ENCODE data around the gene RYR2.

The RYR2 gene

DNA sequence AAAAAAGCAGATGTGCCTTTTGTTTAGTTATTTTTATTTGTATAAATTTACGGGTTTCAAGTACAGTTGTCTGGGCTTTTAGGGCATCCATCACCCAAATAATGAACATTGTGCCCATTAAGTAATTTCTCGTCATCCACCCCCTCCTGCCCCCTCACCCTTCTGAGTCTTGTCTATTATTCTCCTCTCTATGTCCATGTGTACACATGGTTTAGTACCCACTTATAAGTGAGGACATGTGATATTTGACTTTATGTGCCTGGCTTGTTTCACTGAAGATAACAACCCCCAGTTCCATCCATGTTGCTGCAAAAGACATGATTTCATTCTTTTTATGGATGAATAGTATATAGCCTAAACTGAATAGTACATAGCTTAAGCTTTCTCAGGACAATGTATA is 659.5 kb downstream of the RYR2 start:
- H3K27ac ChIP-seq (ENCODE audit: poor library complexity, severe bottlenecking), result no peak overlapping the region
- no peak for ATAC-seq (ENCODE audit: low read depth)
- H3K27me3 ChIP-seq (ENCODE audit: insufficient read depth, poor library complexity, severe bottlenecking), result no peaks in the 10 kb centered on the region
- H3K9me3 ChIP-seq (ENCODE audit: severe bottlenecking), result no peaks in the 10 kb centered on the region
- H3K36me3 ChIP-seq (ENCODE audit: low read depth), result no peaks in the 10 kb centered on the region
- TF ChIP-seq, protein P1, sequence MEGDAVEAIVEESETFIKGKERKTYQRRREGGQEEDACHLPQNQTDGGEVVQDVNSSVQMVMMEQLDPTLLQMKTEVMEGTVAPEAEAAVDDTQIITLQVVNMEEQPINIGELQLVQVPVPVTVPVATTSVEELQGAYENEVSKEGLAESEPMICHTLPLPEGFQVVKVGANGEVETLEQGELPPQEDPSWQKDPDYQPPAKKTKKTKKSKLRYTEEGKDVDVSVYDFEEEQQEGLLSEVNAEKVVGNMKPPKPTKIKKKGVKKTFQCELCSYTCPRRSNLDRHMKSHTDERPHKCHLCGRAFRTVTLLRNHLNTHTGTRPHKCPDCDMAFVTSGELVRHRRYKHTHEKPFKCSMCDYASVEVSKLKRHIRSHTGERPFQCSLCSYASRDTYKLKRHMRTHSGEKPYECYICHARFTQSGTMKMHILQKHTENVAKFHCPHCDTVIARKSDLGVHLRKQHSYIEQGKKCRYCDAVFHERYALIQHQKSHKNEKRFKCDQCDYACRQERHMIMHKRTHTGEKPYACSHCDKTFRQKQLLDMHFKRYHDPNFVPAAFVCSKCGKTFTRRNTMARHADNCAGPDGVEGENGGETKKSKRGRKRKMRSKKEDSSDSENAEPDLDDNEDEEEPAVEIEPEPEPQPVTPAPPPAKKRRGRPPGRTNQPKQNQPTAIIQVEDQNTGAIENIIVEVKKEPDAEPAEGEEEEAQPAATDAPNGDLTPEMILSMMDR (IDR thresholded peaks at IDR 0.05; ENCODE audit: poor library complexity, severe bottlenecking), result no peak
- DNase-seq (ENCODE audit: low spot score), result no peak
- no peaks in the 10 kb centered on the region for H3K4me1 ChIP-seq (ENCODE audit: insufficient read depth, poor library complexity, severe bottlenecking)
- H3K4me3 ChIP-seq (ENCODE audit: severe bottlenecking), result no peak overlapping the region

DNA sequence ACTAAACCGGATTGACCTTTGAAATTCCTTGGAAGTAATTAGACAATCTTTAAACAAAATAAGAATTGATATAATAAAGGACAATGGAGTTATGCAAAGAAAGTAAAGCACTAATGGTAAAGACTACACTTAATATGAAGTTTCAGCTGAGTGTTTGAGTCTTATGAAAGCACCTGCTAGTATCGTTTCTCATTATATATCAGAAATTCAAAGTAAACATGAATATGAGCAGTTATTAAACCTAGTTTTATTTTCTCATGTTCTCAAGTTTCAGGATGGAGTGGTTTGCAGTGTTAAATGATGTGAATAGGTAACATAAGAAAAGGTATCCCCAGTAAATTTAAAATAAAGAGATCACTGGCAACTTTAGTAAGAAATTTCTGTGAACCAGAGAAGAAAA is 660.2 kb downstream of the RYR2 start:
- DNase-seq (ENCODE audit: low spot score) (no peak), ATAC-seq (ENCODE audit: low read depth) (no peak)
- Histone ChIP-seq H3K27me3 (ENCODE audit: insufficient read depth, poor library complexity, severe bottlenecking) (no peaks in the 10 kb centered on the region), H3K4me3 (ENCODE audit: severe bottlenecking) (no peak overlapping the region), H3K36me3 (ENCODE audit: low read depth) (no peaks in the 10 kb centered on the region), H3K4me1 (ENCODE audit: insufficient read depth, poor library complexity, severe bottlenecking) (no peaks in the 10 kb centered on the region), H3K9me3 (ENCODE audit: severe bottlenecking) (no peaks in the 10 kb centered on the region), H3K27ac (ENCODE audit: poor library complexity, severe bottlenecking) (no peak overlapping the region)
- TF ChIP-seq, protein P1 (IDR thresholded peaks at IDR 0.05; ENCODE audit: poor library complexity, severe bottlenecking), result no peak

DNA sequence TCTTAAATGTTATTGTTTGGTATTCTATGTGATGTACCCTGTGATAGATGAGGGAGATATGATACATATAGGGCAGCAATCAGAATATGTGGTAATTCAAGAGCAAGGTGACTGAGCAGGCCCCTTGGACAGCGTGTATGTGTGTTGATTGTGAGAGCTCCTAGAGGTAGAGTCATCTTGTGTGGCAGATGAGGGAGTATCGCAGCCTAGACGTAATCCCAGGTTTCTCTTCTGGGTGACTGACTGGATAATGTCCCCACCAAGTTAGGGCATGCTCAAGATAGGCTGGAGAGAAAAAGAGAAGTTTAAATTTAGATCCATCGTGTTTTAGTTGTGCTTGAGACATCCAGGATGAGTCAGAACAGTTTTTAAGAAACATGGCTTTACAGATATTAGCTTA is 663.5 kb downstream of the RYR2 start:
- DNase-seq (ENCODE audit: low spot score), result no peak
- Histone ChIP-seq H3K36me3 (ENCODE audit: low read depth) (no peaks in the 10 kb centered on the region), H3K27ac (ENCODE audit: poor library complexity, severe bottlenecking) (no peak overlapping the region), H3K4me3 (ENCODE audit: severe bottlenecking) (no peak overlapping the region), H3K4me1 (ENCODE audit: insufficient read depth, poor library complexity, severe bottlenecking) (no peaks in the 10 kb centered on the region), H3K9me3 (ENCODE audit: severe bottlenecking) (no peaks in the 10 kb centered on the region), H3K27me3 (ENCODE audit: insufficient read depth, poor library complexity, severe bottlenecking) (no peaks in the 10 kb centered on the region)
- TF ChIP-seq, protein P1 (IDR thresholded peaks at IDR 0.05; ENCODE audit: poor library complexity, severe bottlenecking), result no peak
- no peak for ATAC-seq (ENCODE audit: low read depth)

DNA sequence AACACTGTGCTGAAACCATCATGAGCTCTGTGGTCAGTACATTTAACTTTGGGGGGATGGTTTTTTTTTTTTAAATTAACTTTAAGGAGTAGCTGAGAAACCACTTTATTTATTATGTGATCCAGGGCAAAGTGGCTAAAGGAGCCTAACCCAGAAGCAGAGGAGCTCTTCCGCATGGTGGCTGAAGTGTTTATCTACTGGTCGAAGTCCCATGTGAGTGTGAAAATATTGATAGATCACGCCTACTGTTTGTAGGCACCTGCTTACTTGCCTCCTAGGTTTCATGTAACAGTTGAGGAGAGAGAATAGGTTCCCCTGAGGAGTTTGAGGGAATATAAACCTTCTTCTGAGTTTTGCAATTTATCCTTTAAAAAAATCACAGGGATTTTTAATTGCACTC is 667.4 kb downstream of the RYR2 start:
- Histone ChIP-seq H3K4me1 (ENCODE audit: insufficient read depth, poor library complexity, severe bottlenecking) (no peaks in the 10 kb centered on the region), H3K9me3 (ENCODE audit: severe bottlenecking) (no peaks in the 10 kb centered on the region), H3K27ac (ENCODE audit: poor library complexity, severe bottlenecking) (no peak overlapping the region), H3K27me3 (ENCODE audit: insufficient read depth, poor library complexity, severe bottlenecking) (no peaks in the 10 kb centered on the region), H3K36me3 (ENCODE audit: low read depth) (no peaks in the 10 kb centered on the region), H3K4me3 (ENCODE audit: severe bottlenecking) (no peak overlapping the region)
- DNase-seq (ENCODE audit: low spot score) (no peak), ATAC-seq (ENCODE audit: low read depth) (no peak)
- TF ChIP-seq, protein P1 (IDR thresholded peaks at IDR 0.05; ENCODE audit: poor library complexity, severe bottlenecking), result no peak

DNA sequence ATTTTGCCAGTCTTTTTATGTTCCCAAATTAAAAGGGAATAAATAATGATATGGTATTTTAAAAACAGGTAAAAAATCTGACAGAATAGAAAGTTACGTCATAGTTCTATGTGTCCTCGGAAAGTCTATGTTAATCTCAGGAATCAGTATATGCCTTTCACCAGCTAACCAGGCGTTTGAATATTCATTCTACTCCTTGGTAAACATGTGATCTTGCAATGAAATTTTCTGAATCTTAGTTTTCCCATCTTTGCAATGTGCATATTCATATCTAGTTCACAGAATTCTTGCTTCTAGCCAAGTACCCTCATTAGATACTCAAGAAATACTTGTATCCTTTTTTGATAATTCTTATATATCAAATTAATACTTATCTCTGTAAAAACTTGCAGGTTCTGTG is 669.3 kb downstream of the RYR2 start:
- TF ChIP-seq, protein P1 (IDR thresholded peaks at IDR 0.05; ENCODE audit: poor library complexity, severe bottlenecking), result no peak
- no peak for DNase-seq (ENCODE audit: low spot score)
- Histone ChIP-seq H3K27me3 (ENCODE audit: insufficient read depth, poor library complexity, severe bottlenecking) (no peaks in the 10 kb centered on the region), H3K9me3 (ENCODE audit: severe bottlenecking) (no peaks in the 10 kb centered on the region), H3K4me3 (ENCODE audit: severe bottlenecking) (no peak overlapping the region), H3K4me1 (ENCODE audit: insufficient read depth, poor library complexity, severe bottlenecking) (no peaks in the 10 kb centered on the region), H3K27ac (ENCODE audit: poor library complexity, severe bottlenecking) (no peak overlapping the region), H3K36me3 (ENCODE audit: low read depth) (no peaks in the 10 kb centered on the region)
- ATAC-seq (ENCODE audit: low read depth), result no peak
